DMS79 (cell line): ENCODE data around the gene P2RY13.

Experiments used
- DNase-seq: peaks from one replicate; lab custom pipeline; 2025; lab: John Stamatoyannopoulos, UW

P2RY13 gene

GRCh38 chr3:151329363-151329762 lies at the start of gene P2RY13:
Gene P2RY13, minus strand, starts transcription at chr3:151329549. Its CDS starts 21 bp downstream, at chr3:151329528.
- no peak for DNase-seq

- DNase-seq: no peak
Measured at GRCh38 chr3:151377768-151378385, 48.5 kb upstream of the P2RY13 start.

GRCh38 chr3:151372063-151372820 lies 42.9 kb upstream of the P2RY13 start:
- DNase-seq: no peak

- no peak for DNase-seq
Measured at GRCh38 chr3:151371526-151371925, 42.2 kb upstream of the P2RY13 start.

GRCh38 chr3:151367448-151367847 lies 38.1 kb upstream of the P2RY13 start:
- no peak for DNase-seq

- no peak for DNase-seq
Measured at GRCh38 chr3:151366993-151367392, 37.6 kb upstream of the P2RY13 start.

- no peak for DNase-seq
Measured at GRCh38 chr3:151362751-151363174, 33.4 kb upstream of the P2RY13 start.

GRCh38 chr3:151357463-151357850 lies 28.1 kb upstream of the P2RY13 start:
- no peak for DNase-seq

GRCh38 chr3:151356794-151357462 lies 27.6 kb upstream of the P2RY13 start:
- DNase-seq: no peak

GRCh38 chr3:151351648-151352047 lies 22.3 kb upstream of the P2RY13 start:
- DNase-seq: no peak

- no peak for DNase-seq
Measured at GRCh38 chr3:151351219-151351618, 21.9 kb upstream of the P2RY13 start.

GRCh38 chr3:151350656-151351055 lies 21.3 kb upstream of the P2RY13 start:
- DNase-seq: no peak

- DNase-seq: no peak
Measured at GRCh38 chr3:151347432-151347831, 18.1 kb upstream of the P2RY13 start.

GRCh38 chr3:151346292-151346691 lies 16.9 kb upstream of the P2RY13 start:
- DNase-seq: no peak

GRCh38 chr3:151345859-151346258 lies 16.5 kb upstream of the P2RY13 start:
- DNase-seq: no peak

GRCh38 chr3:151331696-151332095 lies 2.3 kb upstream of the P2RY13 start:
- DNase-seq: no peak

- no peak for DNase-seq
Measured at GRCh38 chr3:151330899-151331298, 1.6 kb upstream of the P2RY13 start.

- no peak for DNase-seq
Measured at GRCh38 chr3:151330379-151330778, 1.0 kb upstream of the P2RY13 start.

GRCh38 chr3:151328298-151328995 lies 902 bp downstream of the P2RY13 start:
- DNase-seq: no peak

GRCh38 chr3:151327571-151328198 lies 1.7 kb downstream of the P2RY13 start:
- DNase-seq: no peak

GRCh38 chr3:151322511-151322910 lies 6.8 kb downstream of the P2RY13 start:
- no peak for DNase-seq

GRCh38 chr3:151321526-151321925 lies 7.8 kb downstream of the P2RY13 start:
- no peak for DNase-seq
